GM18526 (cell line): ENCODE data around the gene LAMA2.

Experiments
- POLR2A ChIP-seq: IDR thresholded peaks from 3 replicates; pipeline ENCODE4 v1.6.1; 2011; ENCODE audit not compliant: insufficient read length; ENCODE audit errors: extremely low read depth

LAMA2 gene

GRCh38 chr6:128883906-128884305, 968 bp downstream of the LAMA2 start:
- no peak for TF ChIP-seq POLR2A

GRCh38 chr6:128885381-128885780, 2.4 kb downstream of the LAMA2 start:
- TF ChIP-seq POLR2A, result no peak

- TF ChIP-seq POLR2A, result no peak
These were observed 3.8 kb downstream of the LAMA2 start for GRCh38 chr6:128886706-128887105.

- no peak for TF ChIP-seq POLR2A
These were observed 5.7 kb downstream of the LAMA2 start for GRCh38 chr6:128888444-128889175.

- no peak for TF ChIP-seq POLR2A
These were observed 6.9 kb downstream of the LAMA2 start for GRCh38 chr6:128889870-128890269.

- no peak for TF ChIP-seq POLR2A
These were observed 9.1 kb downstream of the LAMA2 start for GRCh38 chr6:128892079-128892478.

GRCh38 chr6:128899341-128900050, 16.6 kb downstream of the LAMA2 start:
- TF ChIP-seq POLR2A, result no peak

- TF ChIP-seq POLR2A, result no peak
These were observed 20.8 kb downstream of the LAMA2 start for GRCh38 chr6:128903715-128904114.

GRCh38 chr6:128914051-128914450, 31.1 kb downstream of the LAMA2 start:
- no peak for TF ChIP-seq POLR2A

GRCh38 chr6:128918886-128919285, 35.9 kb downstream of the LAMA2 start:
- no peak for TF ChIP-seq POLR2A

- TF ChIP-seq POLR2A, result no peak
These were observed 36.7 kb downstream of the LAMA2 start for GRCh38 chr6:128919412-128920180.

- no peak for TF ChIP-seq POLR2A
These were observed 42.8 kb downstream of the LAMA2 start for GRCh38 chr6:128925765-128926164.

GRCh38 chr6:128929869-128930268, 46.9 kb downstream of the LAMA2 start:
- TF ChIP-seq POLR2A, result no peak

GRCh38 chr6:128930321-128930720, 47.4 kb downstream of the LAMA2 start:
- TF ChIP-seq POLR2A, result no peak

- no peak for TF ChIP-seq POLR2A
These were observed 49.1 kb downstream of the LAMA2 start for GRCh38 chr6:128932061-128932460.

- no peak for TF ChIP-seq POLR2A
These were observed 67.9 kb downstream of the LAMA2 start for GRCh38 chr6:128950864-128951263.
